H1 (cell line): Measurements from ENCODE around the gene SPAG17. TPM values are rescaled to one million over a fixed set of nuclear protein-coding genes. Genes with fewer than 3 reads are reported as not detected.

Experiments used
- CTCF ChIA-PET: fragments of 300-600 bp; sonication (Branson Sonifier 250); formaldehyde crosslinking; loops from one replicate; lab custom pipeline; 2021; ENCODE audit not compliant: partially characterized antibody; lab: Charles Lee
- POLR2A ChIA-PET: fragments of 300-600 bp; sonication (Branson Sonifier 250); formaldehyde crosslinking; loops from one replicate; lab custom pipeline; 2021; ENCODE audit warnings: inconsistent platforms; ENCODE audit not compliant: partially characterized antibody; lab: Charles Lee
- DNase-seq, 2 experiments: peaks; one replicate each; pipeline versions ENCODE4 v3.0.0 to v3.0.0-alpha.2; 2010 to 2022; ENCODE audit warnings: low spot score in 2 of 2, low read depth in 1 of 2, mixed read lengths in 1 of 2
- FAIRE-seq: peaks from 2 replicates; lab custom pipeline; 2011; peaks lifted over from hg19 to GRCh38; lab: Jason Lieb, UNC
- H2AFZ ChIP-seq: 2 replicates; pipeline ENCODE4 v1.8.1; 2012; ENCODE audit warnings: low read length, inconsistent platforms
- H2AK5ac ChIP-seq: 2 replicates; pipeline ENCODE4 v1.6.1; 2013; ENCODE audit warnings: low read depth, low read length
- H2BK120ac ChIP-seq: replicated peaks from 2 replicates; pipeline ENCODE3; 2013; ENCODE audit warnings: low read depth, low read length, inconsistent platforms
- H2BK12ac ChIP-seq: 2 replicates; pipeline ENCODE4 v1.6.1; 2013; ENCODE audit warnings: low read depth, low read length
- H2BK15ac ChIP-seq: 2 replicates; pipeline ENCODE4 v1.6.1; 2013; ENCODE audit warnings: low read length
- H2BK20ac ChIP-seq: 2 replicates; pipeline ENCODE4 v1.6.1; 2013; ENCODE audit warnings: low read length
- H2BK5ac ChIP-seq: 2 replicates; pipeline ENCODE4 v1.6.1; 2013; ENCODE audit warnings: low read depth, low read length
- H3K14ac ChIP-seq: 2 replicates; pipeline ENCODE4 v1.6.1; 2013; ENCODE audit warnings: inconsistent platforms; ENCODE audit not compliant: insufficient read length
- H3K18ac ChIP-seq: 2 replicates; pipeline ENCODE4 v1.6.1; 2013; ENCODE audit warnings: low read length; ENCODE audit errors: extremely low read depth
- H3K23ac ChIP-seq: 2 replicates; pipeline ENCODE4 v1.6.1; 2013; ENCODE audit warnings: inconsistent platforms; ENCODE audit not compliant: insufficient read length
- H3K23me2 ChIP-seq: 2 replicates; pipeline ENCODE4 v1.6.1; 2013; ENCODE audit warnings: low read depth, low read length
- H3K27ac ChIP-seq: 2 replicates; pipeline ENCODE4 v1.6.1; 2011; ENCODE audit warnings: low read depth, low read length, inconsistent platforms
- H3K27me3 ChIP-seq, 4 experiments: replicated peaks in 1 of 4; 1 replicate in 1 of 4; 2 replicates in 3 of 4; pipeline versions ENCODE4 v1.6.1 to v1.8.1; 2011 to 2013; ENCODE audit warnings: low read length in 3 of 4, mild to moderate bottlenecking in 3 of 4, inconsistent platforms in 2 of 4, mixed read lengths in 2 of 4, moderate library complexity in 1 of 4; ENCODE audit not compliant: control insufficient read depth in 3 of 4, insufficient read depth in 3 of 4; ENCODE audit errors: extremely low read depth in 1 of 4
- H3K36me3 ChIP-seq, 4 experiments: 2 replicates each; pipeline versions ENCODE4 v1.6.1 to v1.8.1; 2011 to 2013; ENCODE audit warnings: mild to moderate bottlenecking in 4 of 4, low read length in 3 of 4, moderate library complexity in 2 of 4, control low read depth in 1 of 4, inconsistent platforms in 1 of 4; ENCODE audit not compliant: insufficient read depth in 4 of 4, control insufficient read depth in 2 of 4
- H3K4ac ChIP-seq: replicated peaks from 2 replicates; pipeline ENCODE3; 2013; ENCODE audit warnings: low read length, low read depth, mixed read lengths, inconsistent platforms; ENCODE audit not compliant: insufficient read length
- H3K4me1 ChIP-seq, 4 experiments: replicated peaks in 1 of 4; 1 replicate in 1 of 4; 2 replicates in 3 of 4; pipeline versions ENCODE4 v1.6.1 to v1.8.1; 2011 to 2013; ENCODE audit warnings: low read length in 3 of 4, inconsistent platforms in 2 of 4, mixed read lengths in 1 of 4; ENCODE audit not compliant: insufficient read depth in 4 of 4, control insufficient read depth in 3 of 4
- H3K4me2 ChIP-seq, 2 experiments: 2 replicates each; pipeline versions ENCODE4 v1.6.1 to v1.8.1; 2011 to 2013; ENCODE audit warnings: low read depth in 2 of 2, low read length in 2 of 2, control low read depth in 1 of 2, inconsistent platforms in 1 of 2, mild to moderate bottlenecking in 1 of 2; ENCODE audit not compliant: insufficient read depth in 1 of 2
- H3K4me3 ChIP-seq, 4 experiments: fragments of 200-600, 300-600 bp in 1 of 4; sonication (generic), shearing (Covaris generic), sonication (Bioruptor Twin) in 1 of 4; 2 replicates each; pipeline versions ENCODE4 v1.5.1 to v1.8.1; 2011 to 2016; ENCODE audit warnings: low read length in 4 of 4, low read depth in 3 of 4, control low read depth in 2 of 4, inconsistent platforms in 2 of 4, mild to moderate bottlenecking in 2 of 4, mixed read lengths in 1 of 4, moderate library complexity in 1 of 4; ENCODE audit not compliant: insufficient read depth in 2 of 4; ENCODE audit errors: extremely low read depth in 1 of 4
- H3K56ac ChIP-seq: replicated peaks from 2 replicates; pipeline ENCODE3; 2013; ENCODE audit warnings: low read depth, mild to moderate bottlenecking, mixed read lengths, low read length, inconsistent platforms; ENCODE audit not compliant: insufficient read length
- H3K79me1 ChIP-seq: 2 replicates; pipeline ENCODE4 v1.6.1; 2013; ENCODE audit warnings: low read depth, low read length, control low read depth
- H3K79me2 ChIP-seq, 2 experiments: 2 replicates each; pipeline versions ENCODE4 v1.6.1 to v1.8.1; 2012 to 2013; ENCODE audit warnings: low read length in 2 of 2, mild to moderate bottlenecking in 2 of 2, inconsistent platforms in 1 of 2; ENCODE audit not compliant: insufficient read depth in 2 of 2, control insufficient read depth in 1 of 2
- H3K9ac ChIP-seq, 4 experiments: replicated peaks in 1 of 4; 1 replicate in 1 of 4; 2 replicates in 3 of 4; pipeline versions ENCODE4 v1.6.1 to v1.8.1; 2011 to 2013; ENCODE audit warnings: low read depth in 3 of 4, low read length in 3 of 4, control low read depth in 2 of 4, mild to moderate bottlenecking in 2 of 4, moderate library complexity in 2 of 4, inconsistent platforms in 1 of 4; ENCODE audit errors: extremely low read depth in 1 of 4
- H3K9me3 ChIP-seq, 2 experiments: 2 replicates each; pipeline versions ENCODE4 v1.6.1 to v1.8.1; 2012 to 2013; ENCODE audit warnings: mild to moderate bottlenecking in 2 of 2, moderate library complexity in 2 of 2, control low read depth in 1 of 2, inconsistent platforms in 1 of 2, low read depth in 1 of 2, low read length in 1 of 2, mixed read lengths in 1 of 2; ENCODE audit not compliant: insufficient read depth in 2 of 2
- H4K20me1 ChIP-seq, 2 experiments: replicated peaks in 1 of 2; 2 replicates each; pipeline versions ENCODE3 to v1.8.1; 2011 to 2013; ENCODE audit warnings: inconsistent platforms in 2 of 2, low read length in 2 of 2, mild to moderate bottlenecking in 1 of 2; ENCODE audit not compliant: insufficient read depth in 2 of 2, control insufficient read depth in 1 of 2
- H4K5ac ChIP-seq: 2 replicates; pipeline ENCODE4 v1.6.1; 2013; ENCODE audit warnings: low read length, low read depth, mixed read lengths, inconsistent platforms; ENCODE audit not compliant: insufficient read length
- H4K8ac ChIP-seq: 2 replicates; pipeline ENCODE4 v1.8.0; 2013; ENCODE audit warnings: mild to moderate bottlenecking, moderate library complexity, low read length, inconsistent platforms; ENCODE audit not compliant: insufficient read depth; ENCODE audit errors: extremely low read depth
- H4K91ac ChIP-seq: replicated peaks from 2 replicates; pipeline ENCODE3; 2013; ENCODE audit warnings: low read length, mixed read lengths, inconsistent platforms; ENCODE audit not compliant: insufficient read length
- BCL11A ChIP-seq, 2 experiments: IDR thresholded peaks; one replicate each; pipeline ENCODE4 v1.6.1; 2011; ENCODE audit warnings: low read depth in 2 of 2, low read length in 2 of 2, mild to moderate bottlenecking in 2 of 2
- CREB1 ChIP-seq: IDR thresholded peaks from 2 replicates; pipeline ENCODE4 v1.6.1; 2012; ENCODE audit warnings: inconsistent platforms
- E2F6 ChIP-seq: IDR thresholded peaks from 2 replicates; pipeline ENCODE4 v1.6.1; 2012; ENCODE audit warnings: inconsistent platforms
- JUN ChIP-seq: IDR thresholded peaks from 2 replicates; pipeline ENCODE4 v1.6.1; 2011; ENCODE audit warnings: low read depth, mild to moderate bottlenecking, improper control_type of control experiment, low read length
- POLR2AphosphoS5 ChIP-seq: IDR thresholded peaks from 2 replicates; pipeline ENCODE4 v1.6.1; 2011; ENCODE audit warnings: low read depth, low read length
- RBBP5 ChIP-seq: IDR thresholded peaks from 2 replicates; pipeline ENCODE4 v1.7.1; 2012; ENCODE audit warnings: low read depth, mild to moderate bottlenecking, inconsistent platforms, low read length, moderate library complexity, borderline replicate concordance
- SRF ChIP-seq: IDR thresholded peaks from 2 replicates; pipeline ENCODE4 v1.6.1; 2011; ENCODE audit warnings: mild to moderate bottlenecking, low read depth, low read length, moderate library complexity
- SUZ12 ChIP-seq: fragments of 200-600 bp; sonication (generic); IDR thresholded peaks from 2 replicates; pipeline ENCODE4 v1.6.1; 2012; ENCODE audit warnings: mild to moderate bottlenecking, inconsistent platforms, low read length, moderate library complexity, mixed read lengths
- YY1 ChIP-seq: IDR thresholded peaks from 2 replicates; pipeline ENCODE4 v1.6.1; 2011; ENCODE audit warnings: low read depth, mild to moderate bottlenecking, low read length
- WGBS, 2 experiments: shearing (Covaris generic) in 1 of 2; methylation state at CpG; one replicate each; pipeline versions ENCODE4 v1.1.6 to v1.1.7; 2013 to 2015; ENCODE audit warnings: low lambda C conversion rate in 2 of 2, mixed read lengths in 2 of 2, inconsistent platforms in 1 of 2, low coverage in 1 of 2, missing lambda C conversion rate in 1 of 2; ENCODE audit not compliant: insufficient replicate concordance in 2 of 2, insufficient coverage in 1 of 2, insufficient read length in 1 of 2; ENCODE audit errors: extremely low coverage in 1 of 2, missing lambda C conversion rate in 1 of 2; 5-methylcytosine and 5-hydroxymethylcytosine counted together
- polyA plus RNA-seq, 7 experiments: library from polyadenylated mRNA; depleted of rRNA in 3 of 7; stranded (reverse) in 5 of 7; unstranded in 2 of 7; fragments of >200 nt in 5 of 7; fragments of 200-250 nt in 2 of 7; gene quantifications; 1 replicate in 5 of 7; 2 replicates in 1 of 7; 4 replicates in 1 of 7; pipeline versions ENCODE4 v1.2.1 to v1.2.3, GENCODE V29; 2011 to 2013; ENCODE audit warnings: missing spikeins in 2 of 7, mixed read lengths in 2 of 7
- total RNA-seq: library from RNA; stranded (reverse); fragmentation: NEBNext Ultra II Directional; extraction: Animal tissue kit (Norgen Biotek cat#: 25700); gene quantifications from 2 replicates; pipeline ENCODE4 v1.2.1, GENCODE V29; 2021

SPAG17 gene
- total and polyA plus RNA-seq, 2 of the 8 experiments (the other 6 are each of a cell fraction or from before 2014, with no cell fraction given) = 0.56 to 0.62 TPM

GRCh38 chr1:118073648-118074435 lies 111.2 kb downstream of the SPAG17 start:
- H4K20me1 ChIP-seq = no peaks in the 10 kb centered on the region
- H3K4me2 ChIP-seq = no peak overlapping the region
- no peak overlapping the region for H3K56ac ChIP-seq
- H3K9me3 ChIP-seq = no peaks in the 10 kb centered on the region
- no peaks in the 10 kb centered on the region for H3K36me3 ChIP-seq
- H3K23me2 ChIP-seq = no peaks in the 10 kb centered on the region; the same call in 1 of the 2 replicates
- no peak overlapping the region for H2BK15ac ChIP-seq
- H3K9ac ChIP-seq = no peak overlapping the region
- peaks cover 0 to 6% (median 3%) of the 10 kb centered on the region in 4 experiments; a peak in 4 of 7 replicates for H3K4me1 ChIP-seq
- no peak overlapping the region for H4K5ac ChIP-seq
- no peaks in the 10 kb centered on the region for H3K79me2 ChIP-seq
- H2BK120ac ChIP-seq = no peak overlapping the region
- no peak overlapping the region for H2BK5ac ChIP-seq
- no peak overlapping the region for H3K14ac ChIP-seq
- no peak for TF ChIP-seq SUZ12
- TF ChIP-seq SRF = no peak
- TF ChIP-seq POLR2AphosphoS5 = no peak
- TF ChIP-seq JUN = no peak
- TF ChIP-seq RBBP5 = no peak
- TF ChIP-seq YY1 = no peak
- no peak for TF ChIP-seq CREB1
- TF ChIP-seq E2F6 = no peak
- no peak for TF ChIP-seq BCL11A (IDR thresholded peaks at IDR 0.05; ENCODE audit: low read depth in 2 of 2, low read length in 2 of 2)
- POLR2A ChIA-PET = no interaction called here
- FAIRE-seq = no peak
- no peak overlapping the region for H2AFZ ChIP-seq
- H3K18ac ChIP-seq = no peak overlapping the region
- no peak overlapping the region for H2BK12ac ChIP-seq
- CTCF ChIA-PET = interaction anchor here (0.5 to 2.1 kb wide), 6 partner anchors 9 to 1167 kb away, joined by 3 to 4 read pairs (median 3); partner anchors contain the start of gene SPAG17
- no peak for DNase-seq
- H4K8ac ChIP-seq = no peak overlapping the region
- 85% methylated on average over 9 of the region's 9 CpGs; no CpG with 5 or more reads in 1 of the 2 experiments for WGBS, 2 experiments
- no peak overlapping the region for H3K27ac ChIP-seq
- H3K79me1 ChIP-seq = no peaks in the 10 kb centered on the region
- no peak overlapping the region for H2AK5ac ChIP-seq
- H3K27me3 ChIP-seq = no peaks in the 10 kb centered on the region
- no peak overlapping the region for H2BK20ac ChIP-seq
- no peak overlapping the region for H4K91ac ChIP-seq
- no peak overlapping the region for H3K4ac ChIP-seq
- no peak overlapping the region for H3K4me3 ChIP-seq
- no peak overlapping the region for H3K23ac ChIP-seq
